HAP-1 (cell line): ENCODE measurements around the gene CCNL1.

ENCODE experiments used
- DNase-seq, 2 experiments: peaks; one replicate each; pipeline ENCODE4 v3.0.0-alpha.2; 2016 to 2020; ENCODE audit warnings: low spot score in 2 of 2
- H3K27me3 ChIP-seq: fragments of 250-450 bp; sonication (Bioruptor Pico); 2 replicates; pipeline ENCODE4 v1.5.1; 2020; ENCODE audit warnings: low read depth, mild to moderate bottlenecking, moderate library complexity
- H3K36me3 ChIP-seq: fragments of 250-450 bp; sonication (Bioruptor Pico); replicated peaks from 2 replicates; pipeline ENCODE4 v1.5.1; 2020; ENCODE audit warnings: mild to moderate bottlenecking
- H3K4me1 ChIP-seq: fragments of 250-450 bp; sonication (Bioruptor Pico); 2 replicates; pipeline ENCODE4 v1.5.1; 2020; ENCODE audit warnings: mild to moderate bottlenecking
- H3K4me3 ChIP-seq: fragments of 250-450 bp; sonication (Bioruptor Pico); 2 replicates; pipeline ENCODE4 v1.5.1; 2020; ENCODE audit warnings: mild to moderate bottlenecking, moderate library complexity
- H3K9me3 ChIP-seq: fragments of 250-450 bp; sonication (Bioruptor Pico); 2 replicates; pipeline ENCODE4 v1.5.1; 2020; ENCODE audit warnings: mild to moderate bottlenecking, moderate library complexity
- in situ Hi-C: fragments of 300-500 bp; cut with MboI; formaldehyde crosslinking; loops from 3 replicates; pipeline ENCODE4 v1.14.3; 2020; ENCODE audit warnings: low sequenced_read_pairs, inconsistent platforms, mixed read lengths

CCNL1 gene

GRCh38 chr3:157132341-157132740 is 27.6 kb downstream of the CCNL1 start:
- no peak overlapping the region for H3K4me3 ChIP-seq
- no peaks in the 10 kb centered on the region for H3K27me3 ChIP-seq
- in situ Hi-C loops, result loop anchor here (10.0 to 25.0 kb wide), 2 partner anchors 968 to 1120 kb away; no protein-coding TSS in a partner anchor
- peaks cover 10% of the 10 kb centered on the region for H3K4me1 ChIP-seq
- no peaks in the 10 kb centered on the region for H3K9me3 ChIP-seq
- DNase-seq, result no peak
- no peaks in the 10 kb centered on the region for H3K36me3 ChIP-seq

GRCh38 chr3:157131861-157132260 is 28.1 kb downstream of the CCNL1 start:
- Histone ChIP-seq H3K27me3 (no peaks in the 10 kb centered on the region), H3K4me3 (no peak overlapping the region), H3K36me3 (no peaks in the 10 kb centered on the region), H3K9me3 (no peaks in the 10 kb centered on the region), H3K4me1 (peaks cover 8% of the 10 kb centered on the region)
- in situ Hi-C loops, result loop anchor here (10.0 to 25.0 kb wide), 2 partner anchors 967 to 1120 kb away; no protein-coding TSS in a partner anchor
- DNase-seq, result no peak

- no peak overlapping the region for H3K4me3 ChIP-seq
- H3K4me1 ChIP-seq, result peaks cover 8% of the 10 kb centered on the region
- H3K36me3 ChIP-seq, result no peaks in the 10 kb centered on the region
- no peaks in the 10 kb centered on the region for H3K27me3 ChIP-seq
- in situ Hi-C loops, result loop anchor here (10.0 to 25.0 kb wide), 2 partner anchors 966 to 1118 kb away; no protein-coding TSS in a partner anchor
- no peaks in the 10 kb centered on the region for H3K9me3 ChIP-seq
- DNase-seq, result peak; percentile 27 to 75
These were observed 29.3 kb downstream of the CCNL1 start for GRCh38 chr3:157130467-157131251.

GRCh38 chr3:157129803-157130466 is 30.0 kb downstream of the CCNL1 start:
- no peak for DNase-seq
- Histone ChIP-seq H3K36me3 (no peaks in the 10 kb centered on the region), H3K4me3 (no peak overlapping the region), H3K9me3 (no peaks in the 10 kb centered on the region), H3K27me3 (no peaks in the 10 kb centered on the region), H3K4me1 (peaks cover 8% of the 10 kb centered on the region)
- in situ Hi-C loops, result loop anchor here (10.0 to 25.0 kb wide), 2 partner anchors 965 to 1118 kb away; no protein-coding TSS in a partner anchor

- in situ Hi-C loops, result loop anchor here (25.0 kb wide), 1 partner anchor 1117 kb away; no protein-coding TSS in a partner anchor
- Histone ChIP-seq H3K27me3 (no peaks in the 10 kb centered on the region), H3K36me3 (no peaks in the 10 kb centered on the region), H3K4me1 (peaks cover 8% of the 10 kb centered on the region), H3K9me3 (no peaks in the 10 kb centered on the region), H3K4me3 (no peak overlapping the region)
- no peak for DNase-seq
These were observed 30.9 kb downstream of the CCNL1 start for GRCh38 chr3:157128771-157129681.

- no peaks in the 10 kb centered on the region for H3K27me3 ChIP-seq
- DNase-seq, result no peak
- no peaks in the 10 kb centered on the region for H3K36me3 ChIP-seq
- no peak overlapping the region for H3K4me3 ChIP-seq
- peaks cover 8% of the 10 kb centered on the region for H3K4me1 ChIP-seq
- no peaks in the 10 kb centered on the region for H3K9me3 ChIP-seq
- in situ Hi-C loops, result loop anchor here (25.0 kb wide), 1 partner anchor 1116 kb away; no protein-coding TSS in a partner anchor
These were observed 31.8 kb downstream of the CCNL1 start for GRCh38 chr3:157127831-157128767.

- no peaks in the 10 kb centered on the region for H3K27me3 ChIP-seq
- no peak for DNase-seq
- H3K36me3 ChIP-seq, result no peaks in the 10 kb centered on the region
- peaks cover 8% of the 10 kb centered on the region for H3K4me1 ChIP-seq
- H3K4me3 ChIP-seq, result no peak overlapping the region
- H3K9me3 ChIP-seq, result no peaks in the 10 kb centered on the region
- in situ Hi-C loops, result loop anchor here (25.0 kb wide), 1 partner anchor 1115 kb away; no protein-coding TSS in a partner anchor
These were observed 32.7 kb downstream of the CCNL1 start for GRCh38 chr3:157127268-157127667.

GRCh38 chr3:157126365-157126764 is 33.6 kb downstream of the CCNL1 start:
- no peaks in the 10 kb centered on the region for H3K36me3 ChIP-seq
- no peak overlapping the region for H3K4me3 ChIP-seq
- in situ Hi-C loops, result loop anchor here (25.0 kb wide), 1 partner anchor 1114 kb away; no protein-coding TSS in a partner anchor
- no peaks in the 10 kb centered on the region for H3K27me3 ChIP-seq
- no peaks in the 10 kb centered on the region for H3K9me3 ChIP-seq
- no peak for DNase-seq
- peaks cover 8% of the 10 kb centered on the region for H3K4me1 ChIP-seq

GRCh38 chr3:157125101-157125500 is 34.8 kb downstream of the CCNL1 start:
- DNase-seq, result no peak

GRCh38 chr3:157123621-157124020 is 36.3 kb downstream of the CCNL1 start:
- no peaks in the 10 kb centered on the region for H3K9me3 ChIP-seq
- no peak for DNase-seq
- H3K36me3 ChIP-seq, result no peaks in the 10 kb centered on the region
- no peaks in the 10 kb centered on the region for H3K27me3 ChIP-seq
- in situ Hi-C loops, result no loop called here
- no peak overlapping the region for H3K4me3 ChIP-seq
- H3K4me1 ChIP-seq, result 0 out of 2 replicates have a peak, but pooled peaks cover 2% of the 10 kb centered on the region

More at GRCh38 chr3:157125101-157125500, 34.8 kb downstream of the CCNL1 start:
- Histone ChIP-seq H3K9me3 (no peaks in the 10 kb centered on the region), H3K4me3 (no peak overlapping the region), H3K27me3 (no peaks in the 10 kb centered on the region), H3K4me1 (peaks cover under 1% of the 10 kb centered on the region), H3K36me3 (no peaks in the 10 kb centered on the region)
- in situ Hi-C loops, result loop anchor here (25.0 kb wide), 1 partner anchor 1113 kb away; no protein-coding TSS in a partner anchor

GRCh38 chr3:157122832-157123427 is 37.0 kb downstream of the CCNL1 start:
- in situ Hi-C loops, result no loop called here
- Histone ChIP-seq H3K4me1 (0 out of 2 replicates have a peak, but pooled peaks cover 2% of the 10 kb centered on the region), H3K4me3 (no peak overlapping the region), H3K36me3 (no peaks in the 10 kb centered on the region), H3K27me3 (no peaks in the 10 kb centered on the region), H3K9me3 (no peaks in the 10 kb centered on the region)
- no peak for DNase-seq

- Histone ChIP-seq H3K36me3 (no peaks in the 10 kb centered on the region), H3K4me1 (0 out of 2 replicates have a peak, but pooled peaks cover 2% of the 10 kb centered on the region)
- in situ Hi-C loops, result no loop called here
These were observed 37.8 kb downstream of the CCNL1 start for GRCh38 chr3:157122116-157122515.

More at GRCh38 chr3:157122116-157122515, 37.8 kb downstream of the CCNL1 start:
- no peak for DNase-seq
- H3K27me3 ChIP-seq, result no peaks in the 10 kb centered on the region
- no peaks in the 10 kb centered on the region for H3K9me3 ChIP-seq
- no peak overlapping the region for H3K4me3 ChIP-seq
